ENCODE measurements around the gene COL19A1.
A peak's percentile ranks its signal among the peaks of the same experiment; 100 is the strongest.

The COL19A1 gene

GRCh38 chr6:70125602-70126001 is 259.2 kb downstream of the COL19A1 start:
- no peak for DNase-seq (ENCODE audit: low spot score)

DNA sequence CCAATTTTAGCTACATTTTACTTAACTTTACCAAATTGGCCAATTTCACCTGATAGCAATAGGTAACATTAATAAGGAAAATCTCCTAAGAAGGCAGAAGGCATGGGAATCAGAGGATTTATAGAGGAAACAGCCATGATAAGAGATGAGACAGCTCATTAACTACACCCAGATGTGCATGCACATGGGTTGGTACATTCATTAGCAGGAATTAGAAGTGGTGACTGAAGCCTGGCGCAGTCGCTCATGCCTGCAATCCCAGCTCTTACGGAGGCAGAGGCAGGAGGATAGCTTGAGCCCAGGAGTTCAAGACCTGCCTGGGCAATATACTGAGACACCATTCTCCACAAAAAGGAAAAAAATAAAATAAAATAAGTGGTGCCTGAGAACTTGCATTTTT is 263.0 kb downstream of the COL19A1 start:
- no peak for DNase-seq (ENCODE audit: low spot score)

DNA sequence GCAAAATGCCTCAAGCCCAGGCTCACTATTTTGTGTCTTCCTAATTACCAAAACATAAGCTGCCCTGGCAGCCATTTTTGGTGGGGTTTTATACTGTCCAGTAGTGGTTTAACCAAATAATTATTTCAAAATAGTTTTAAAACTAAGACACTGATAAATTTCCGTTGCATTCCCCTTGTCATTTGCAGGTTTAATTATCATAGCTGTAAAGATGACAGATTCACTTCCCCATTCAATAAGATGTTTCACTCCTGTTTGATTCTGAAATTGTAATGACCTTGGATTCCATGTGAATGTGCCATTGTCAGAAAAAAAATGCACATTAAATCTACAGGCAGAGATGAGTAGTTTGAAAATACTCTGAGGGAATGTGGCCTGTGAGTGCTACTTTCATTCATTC is 264.5 kb downstream of the COL19A1 start:
- no peak for DNase-seq (ENCODE audit: low spot score)

- no peak for DNase-seq (ENCODE audit: low spot score)
These were observed 265.2 kb downstream of the COL19A1 start for GRCh38 chr6:70131528-70131927.

DNA sequence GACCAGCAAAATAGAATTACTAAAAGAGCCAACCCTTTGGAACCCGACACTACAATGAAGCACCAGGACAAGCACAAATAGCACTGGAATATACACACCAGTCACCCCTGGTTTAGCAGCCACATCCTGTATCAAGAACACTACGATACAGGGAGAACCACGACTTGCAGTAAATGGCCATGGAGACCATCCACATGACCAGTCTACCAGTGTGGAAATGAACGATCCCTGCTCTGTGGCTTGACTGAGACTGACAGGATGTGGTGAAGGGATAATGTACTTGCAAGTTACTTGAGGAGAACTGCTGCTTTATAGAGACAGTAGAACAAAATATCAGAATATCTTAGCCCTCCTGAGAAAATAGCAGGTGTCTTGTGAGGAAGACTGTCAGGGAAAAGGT is 266.9 kb downstream of the COL19A1 start:
- no peak for DNase-seq (ENCODE audit: low spot score)

GRCh38 chr6:70134542-70134941 is 268.2 kb downstream of the COL19A1 start:
- no peak for DNase-seq (ENCODE audit: low spot score)

DNA sequence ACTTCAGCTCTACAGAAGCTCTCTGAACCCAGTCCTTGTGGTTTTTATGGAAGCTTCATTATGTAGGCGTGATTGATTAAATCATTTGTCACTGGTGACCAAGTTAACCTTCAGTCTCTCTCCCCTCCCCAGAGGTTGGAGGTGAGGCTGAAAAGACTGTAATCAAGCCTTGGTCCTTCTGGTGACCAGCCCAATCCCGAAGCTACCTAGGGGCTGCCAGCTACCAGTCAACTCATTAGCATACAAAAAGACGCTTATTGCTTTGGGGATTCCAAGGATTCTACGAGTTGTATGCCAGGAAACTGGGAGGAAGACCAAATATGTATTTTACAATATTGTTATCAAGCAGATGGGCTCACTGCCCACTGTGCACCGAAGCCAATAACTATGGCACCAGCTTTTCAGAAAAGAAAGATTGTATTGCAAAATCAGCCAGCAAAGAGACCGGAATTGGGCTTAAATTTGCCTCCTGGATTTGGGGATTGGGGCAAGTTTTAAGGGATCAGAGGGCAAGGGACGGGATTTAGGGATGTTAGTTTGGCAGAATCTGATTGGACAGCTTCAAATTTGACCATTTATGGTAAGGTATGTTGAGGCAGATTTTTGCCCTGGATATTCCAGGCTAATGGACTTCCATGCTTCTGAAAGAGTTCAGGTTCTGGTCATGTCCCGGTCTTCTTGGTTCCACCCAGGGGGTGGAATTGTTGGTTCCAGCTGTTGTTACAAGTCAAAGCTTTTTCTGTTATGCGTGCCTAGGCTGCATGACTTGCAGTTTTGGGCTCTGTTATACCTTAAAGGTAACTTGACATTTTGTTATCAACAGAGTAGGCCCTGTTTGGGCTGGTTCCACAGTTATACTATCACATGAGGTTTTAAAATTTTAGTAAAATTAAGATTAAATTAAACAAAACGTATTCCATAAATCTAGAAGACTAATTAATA is 269.1 kb downstream of the COL19A1 start:
- DNase-seq (ENCODE audit: low spot score): no peak

DNA sequence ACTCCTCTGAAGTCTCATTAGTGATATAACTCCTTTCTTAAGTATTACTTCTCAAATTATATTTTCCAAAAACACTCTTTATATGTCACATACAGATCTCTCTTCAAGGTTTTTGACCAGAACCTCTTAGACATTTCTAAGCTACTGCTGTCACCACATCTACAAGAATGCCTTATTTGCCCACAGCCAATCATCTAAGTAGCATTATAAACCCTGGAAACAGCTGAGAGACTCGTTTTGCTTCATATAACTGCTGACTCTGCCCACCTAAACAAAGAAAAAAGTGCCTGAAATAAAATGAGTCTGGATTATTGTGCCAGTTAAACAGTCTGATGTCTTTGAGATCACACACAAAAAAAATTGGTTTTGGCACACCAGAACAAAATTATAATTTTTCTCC is 270.6 kb downstream of the COL19A1 start:
- DNase-seq (ENCODE audit: low spot score): no peak

DNA sequence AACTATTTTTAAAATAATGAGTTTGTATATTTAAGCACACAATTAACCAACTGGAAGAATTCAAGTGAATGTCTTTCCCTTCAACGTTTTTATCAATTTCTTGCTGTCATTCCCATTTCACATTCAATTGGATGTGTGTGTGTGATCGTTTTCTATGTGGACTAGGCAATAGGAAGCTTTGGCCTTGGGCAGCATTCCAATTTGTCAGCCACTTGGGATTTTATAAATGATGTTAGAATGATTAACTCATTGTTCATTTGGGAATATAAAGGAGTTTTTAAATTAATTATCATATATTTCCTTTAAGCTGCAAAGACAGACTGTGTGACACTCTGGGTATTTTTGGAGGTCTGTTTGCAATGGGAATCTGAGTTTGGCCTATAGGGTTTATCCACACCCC is 274.1 kb downstream of the COL19A1 start:
- no peak for DNase-seq (ENCODE audit: low spot score)

- no peak for DNase-seq (ENCODE audit: low spot score)
These were observed 275.7 kb downstream of the COL19A1 start for GRCh38 chr6:70142034-70142433.

DNA sequence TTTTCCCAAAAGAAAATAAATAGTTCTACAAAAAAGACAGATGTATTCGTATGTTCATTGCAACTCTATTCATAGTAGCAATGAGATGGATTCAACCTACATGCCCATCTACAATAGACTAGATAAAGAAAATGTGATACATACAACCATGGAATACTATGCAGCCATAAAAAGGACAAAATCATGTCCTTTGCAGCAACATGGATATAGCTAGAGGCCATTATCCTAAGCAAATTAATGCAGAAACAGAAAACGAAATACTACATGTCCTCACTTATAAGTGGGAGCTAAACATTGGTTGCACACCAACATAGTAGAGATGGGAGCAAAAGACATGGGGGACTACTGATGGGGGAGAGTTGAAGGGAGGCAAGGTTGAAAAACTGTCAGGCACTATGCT is 278.8 kb downstream of the COL19A1 start:
- no peak for DNase-seq (ENCODE audit: low spot score)

- no peak for DNase-seq (ENCODE audit: low spot score)
These were observed 282.9 kb downstream of the COL19A1 start for GRCh38 chr6:70149209-70149788.

DNA sequence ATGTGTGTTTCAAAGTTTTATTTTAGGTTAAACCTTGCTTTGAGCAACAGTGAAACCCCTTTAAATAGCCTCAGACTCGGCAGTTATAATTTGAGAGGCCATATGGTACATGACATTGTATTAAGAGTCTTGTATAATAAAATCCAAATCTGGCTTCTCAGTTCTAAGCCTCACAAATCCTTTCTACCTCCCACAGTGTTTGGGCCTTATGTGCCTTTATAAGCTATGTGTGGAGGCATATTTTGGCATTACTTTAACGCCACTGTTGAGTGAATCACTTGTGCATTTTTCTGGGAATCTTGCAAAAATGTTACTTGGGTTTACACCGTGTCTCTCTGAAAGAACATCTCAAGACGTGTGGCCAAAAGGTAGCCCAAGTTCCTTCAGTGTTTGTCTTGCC is 284.2 kb downstream of the COL19A1 start:
- DNase-seq (ENCODE audit: low spot score): no peak

- DNase-seq (ENCODE audit: low spot score): no peak
These were observed 285.3 kb downstream of the COL19A1 start for GRCh38 chr6:70151616-70152015.

DNA sequence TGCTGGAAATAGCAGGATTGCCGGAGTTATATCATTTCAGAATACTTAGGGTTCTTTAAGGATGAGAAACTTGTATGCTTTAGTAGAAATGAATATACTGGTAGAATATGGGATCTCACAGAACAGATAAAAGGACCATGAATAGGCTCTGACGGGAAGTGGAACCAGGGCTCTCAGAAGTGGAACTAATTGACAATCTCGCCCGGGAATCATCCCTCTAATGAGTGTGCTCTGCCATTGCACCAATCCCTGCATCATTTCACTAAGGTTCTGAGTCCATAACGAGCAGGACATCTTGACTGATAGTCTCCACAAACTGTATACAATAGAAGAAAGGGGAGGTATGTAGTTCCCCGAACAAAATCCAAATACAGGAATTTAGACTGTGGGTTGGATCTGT is 286.4 kb downstream of the COL19A1 start:
- DNase-seq (ENCODE audit: low spot score): no peak

DNA sequence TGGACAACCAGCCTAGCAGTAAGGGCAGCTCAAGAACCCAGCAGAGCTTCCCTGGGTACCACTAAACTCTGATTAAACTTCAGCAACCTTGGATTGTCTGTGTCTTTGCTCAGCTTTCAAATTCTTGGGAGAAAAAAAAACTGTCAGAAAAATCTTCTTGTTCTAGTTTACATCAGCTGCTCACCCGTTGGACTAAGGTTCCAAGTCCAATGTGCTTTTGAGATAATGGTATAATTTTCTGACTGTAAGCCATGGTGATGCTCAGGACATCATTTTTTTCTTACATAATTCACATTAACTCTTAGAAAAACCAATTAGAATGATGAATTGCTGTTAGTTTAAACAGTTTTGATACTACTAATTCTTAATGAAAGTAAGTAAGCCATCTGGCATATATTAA is 290.7 kb downstream of the COL19A1 start:
- DNase-seq (ENCODE audit: low spot score): no peak

DNA sequence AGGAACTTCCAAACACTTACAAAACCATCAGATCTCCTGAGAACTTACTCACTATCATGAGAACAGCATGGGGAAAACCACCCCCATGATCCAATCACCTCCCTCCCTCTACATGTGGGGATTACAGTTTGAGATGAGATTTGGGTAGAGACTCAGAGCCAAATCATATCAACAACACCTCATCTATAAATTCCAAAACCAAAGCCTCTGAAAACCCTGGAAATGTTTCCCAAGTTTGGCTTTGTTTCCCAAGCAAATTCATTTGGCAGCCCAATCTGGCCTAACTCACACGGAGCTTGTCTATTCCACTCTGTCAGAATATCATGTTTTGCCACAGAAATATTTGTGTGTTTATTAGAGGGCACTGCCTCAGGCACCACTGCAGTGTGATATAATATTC is 293.9 kb downstream of the COL19A1 start:
- DNase-seq (ENCODE audit: low spot score): no peak

DNA sequence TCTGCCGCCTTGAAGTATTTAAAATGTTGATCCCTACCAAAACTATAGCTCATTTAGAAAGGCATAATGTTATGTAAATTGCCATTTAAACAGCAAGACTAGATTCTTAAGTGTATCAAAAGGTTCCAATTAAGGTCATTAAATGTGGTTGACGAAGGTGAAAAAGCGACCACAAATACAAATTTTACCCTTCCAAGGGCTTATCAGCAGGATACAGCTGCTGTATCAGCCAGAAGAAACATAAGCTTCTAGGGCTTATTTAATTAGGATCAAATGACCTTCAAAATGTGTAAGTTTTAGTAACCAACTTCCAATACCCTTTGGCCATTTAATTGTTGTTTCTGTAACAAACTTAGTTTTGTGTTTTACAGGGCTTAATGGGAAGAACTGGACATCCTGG is 296.6 kb downstream of the COL19A1 start:
- DNase-seq (ENCODE audit: low spot score): no peak

- DNase-seq (ENCODE audit: low spot score): no peak
These were observed 297.4 kb downstream of the COL19A1 start for GRCh38 chr6:70163795-70164194.

DNA sequence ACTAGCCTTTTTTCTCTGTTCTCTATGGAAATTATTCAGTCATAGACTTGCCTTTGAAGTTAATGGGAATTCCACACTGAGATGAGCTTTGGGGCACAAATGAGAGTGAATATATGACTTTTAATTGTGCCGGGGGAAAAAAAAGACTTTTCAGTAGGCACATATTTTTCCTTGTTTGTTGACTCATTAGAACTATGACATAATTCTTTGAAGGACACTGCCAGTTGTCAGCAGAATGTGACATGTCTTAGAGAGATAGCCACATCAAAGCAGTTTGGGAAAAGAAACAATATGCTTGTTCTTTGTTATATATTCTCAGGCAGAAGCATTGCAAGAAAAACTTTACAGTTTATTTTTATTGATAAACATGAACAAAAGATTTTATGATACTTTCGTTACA is 298.2 kb downstream of the COL19A1 start:
- DNase-seq (ENCODE audit: low spot score): no peak

DNA sequence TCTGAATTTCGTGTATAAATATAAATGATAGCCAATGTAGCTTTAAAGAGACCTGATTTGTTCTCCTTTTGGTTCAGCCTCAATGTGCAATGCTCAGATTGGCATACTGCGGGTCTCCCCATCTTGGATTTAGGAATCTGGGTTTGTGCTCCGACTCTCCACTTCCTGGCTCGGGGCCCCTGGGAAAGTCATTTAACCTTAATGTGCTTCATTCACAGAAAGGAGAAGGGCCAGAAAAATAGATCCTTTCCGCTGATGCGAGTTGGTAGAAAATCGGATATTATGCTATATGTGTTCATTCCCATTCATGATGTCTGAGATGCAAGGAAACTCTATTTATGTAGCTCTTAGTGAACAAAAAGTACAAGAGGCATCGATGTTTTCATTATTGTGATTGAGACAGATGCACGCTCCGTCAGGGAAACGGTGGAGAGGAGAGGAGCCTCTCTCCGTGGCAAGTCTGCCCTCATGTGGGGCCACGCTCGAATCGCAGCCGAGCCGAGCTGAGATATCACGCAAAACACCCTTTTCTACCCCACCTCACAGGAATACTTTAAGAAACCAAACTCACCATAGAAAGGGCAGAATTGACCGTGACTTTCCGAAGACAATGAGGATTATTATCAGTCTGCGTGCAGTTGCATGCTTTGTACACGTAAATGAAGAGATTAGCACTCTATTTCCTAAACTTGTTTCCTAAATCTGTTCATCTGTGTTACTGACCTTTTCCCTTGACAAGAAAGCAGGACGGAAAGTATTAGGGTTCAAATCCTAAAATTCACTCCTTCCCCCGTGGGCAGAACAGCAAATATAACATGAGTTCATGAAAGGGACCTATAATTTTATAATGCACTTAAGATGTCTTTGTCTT is 300.0 kb downstream of the COL19A1 start:
- peak; percentile 12 for DNase-seq (ENCODE audit: low spot score)

- no peak for DNase-seq (ENCODE audit: low spot score)
These were observed 302.5 kb downstream of the COL19A1 start for GRCh38 chr6:70168681-70169377.

All from germinal center (tissue), 1 donor.